Activated gamma-delta T cell (primary cell): ENCODE data around the gene HMOX2.

Experiments used
- DNase-seq: peaks from one replicate; lab custom pipeline; 2025; lab: John Stamatoyannopoulos, UW

HMOX2 gene

GRCh38 chr16:4557973-4558372, 81.8 kb downstream of the HMOX2 start:
- DNase-seq = no peak
